ENCODE results near the gene AOPEP. TPM values are rescaled to one million over a fixed set of nuclear protein-coding genes. Genes with fewer than 3 reads are reported as not detected.

AOPEP gene
- total RNA-seq, 1 experiment from 2014 or later = 36.4 TPM

GRCh38 chr9:94826044-94826443, 99.5 kb downstream of the AOPEP start:
- in situ Hi-C loops (cut with HindIII; ENCODE audit: low pct_unique_long_range_greater_than_20kb, low sequenced_read_pairs) = no loop called here

More at GRCh38 chr9:94826044-94826443, 99.5 kb downstream of the AOPEP start:
- H3K36me3 ChIP-seq (ENCODE audit: control insufficient read depth, insufficient read depth, low read length) = no peaks in the 10 kb centered on the region
- intact Hi-C loops (cut with micrococcal nuclease; ENCODE audit: unreplicated experiment) = no loop called here
- no peak for ATAC-seq
- no peak overlapping the region for H3K4me3 ChIP-seq (ENCODE audit: low read depth in 2 of 2, low read length in 2 of 2)
- no peak for TF ChIP-seq SIN3A (IDR thresholded peaks at IDR 0.05; ENCODE audit: borderline replicate concordance, insufficient read depth, low read depth, low read length)
- no peak for TF ChIP-seq POLR2AphosphoS5 (IDR thresholded peaks at IDR 0.05; ENCODE audit: low read depth, low read length)
- no peak for TF ChIP-seq REST (IDR thresholded peaks at IDR 0.05; ENCODE audit: insufficient read depth in 1 of 2, low read depth in 2 of 2, low read length in 1 of 2)
- no peak for TF ChIP-seq CTCF (IDR thresholded peaks at IDR 0.05)
- TF ChIP-seq TCF7L2 (IDR thresholded peaks at IDR 0.05; ENCODE audit: low read depth, low read length) = no peak
- H3K27ac ChIP-seq (ENCODE audit: low read length) = peak overlapping the region; percentile 13; the same call in 1 of the 2 replicates
- BruUV-seq (replicated peaks) = no TSS peak
- no peaks in the 10 kb centered on the region for H3K9me3 ChIP-seq (ENCODE audit: control insufficient read depth, insufficient read depth, low read depth, low read length)
- CTCF ChIA-PET = interaction anchor here (0.7 to 1.3 kb wide), 2 partner anchors 40 to 69 kb away, joined by 3 to 4 read pairs; no protein-coding TSS in a partner anchor
- peaks cover 3% of the 10 kb centered on the region for H3K4me1 ChIP-seq (ENCODE audit: control insufficient read depth, insufficient read depth, low read length)
- H3K27me3 ChIP-seq (ENCODE audit: control insufficient read depth, insufficient read depth, low read length) = no peaks in the 10 kb centered on the region
- POLR2A ChIA-PET = interaction anchor here (0.7 kb wide), 1 partner anchor 187 kb away, joined by 3 read pairs; no protein-coding TSS in a partner anchor
- no peak for DNase-seq (ENCODE audit: low read depth, low spot score)

Measured in Panc1 (cell line).